GM06990 (cell line): ENCODE measurements around the gene HSH2D.

Experiments used
- DNase-seq: peaks from one replicate; pipeline ENCODE4 v3.0.0-alpha.2; 2011; ENCODE audit not compliant: insufficient read length; ENCODE audit errors: extremely low read depth
- H3K27me3 ChIP-seq: replicated peaks from 2 replicates; pipeline ENCODE4 v1.6.0; 2011; ENCODE audit warnings: low read length; ENCODE audit not compliant: control insufficient read depth, insufficient read depth
- H3K36me3 ChIP-seq: 2 replicates; pipeline ENCODE4 v1.5.1; 2011; ENCODE audit warnings: low read length; ENCODE audit not compliant: control insufficient read depth, insufficient read depth
- H3K4me3 ChIP-seq: replicated peaks from 2 replicates; pipeline ENCODE4 v1.5.1; 2011; ENCODE audit warnings: low read depth, mild to moderate bottlenecking, control low read depth, low read length
- CTCF ChIP-seq: IDR thresholded peaks from 2 replicates; pipeline ENCODE4 v1.5.1; 2011; ENCODE audit warnings: low read length, control low read depth, mild to moderate bottlenecking, inconsistent platforms; ENCODE audit not compliant: insufficient read depth, poor library complexity, severe bottlenecking

The HSH2D gene

GRCh38 chr19:16199275-16199932, 55.9 kb downstream of the HSH2D start:
- Histone ChIP-seq H3K4me3 (no peak overlapping the region), H3K36me3 (peaks cover 16% of the 10 kb centered on the region), H3K27me3 (no peaks in the 10 kb centered on the region)
- no peak for TF ChIP-seq CTCF
- DNase-seq, result no peak

GRCh38 chr19:16200038-16201010, 56.8 kb downstream of the HSH2D start:
- H3K27me3 ChIP-seq, result no peaks in the 10 kb centered on the region
- TF ChIP-seq CTCF, result no peak
- DNase-seq, result no peak
- H3K4me3 ChIP-seq, result no peak overlapping the region
- peaks cover 18% of the 10 kb centered on the region for H3K36me3 ChIP-seq

- Histone ChIP-seq H3K36me3 (peaks cover 24% of the 10 kb centered on the region), H3K27me3 (no peaks in the 10 kb centered on the region), H3K4me3 (no peak overlapping the region)
- TF ChIP-seq CTCF, result no peak
- DNase-seq, result no peak
Observed at GRCh38 chr19:16201011-16201391, 57.5 kb downstream of the HSH2D start.

- no peak for TF ChIP-seq CTCF
- no peak overlapping the region for H3K4me3 ChIP-seq
- H3K36me3 ChIP-seq, result peaks cover 34% of the 10 kb centered on the region
- no peaks in the 10 kb centered on the region for H3K27me3 ChIP-seq
- no peak for DNase-seq
Observed at GRCh38 chr19:16202320-16203255, 59.1 kb downstream of the HSH2D start.

GRCh38 chr19:16203256-16204004, 59.9 kb downstream of the HSH2D start:
- no peak for TF ChIP-seq CTCF
- peaks cover 38% of the 10 kb centered on the region for H3K36me3 ChIP-seq
- no peak overlapping the region for H3K4me3 ChIP-seq
- DNase-seq, result no peak
- no peaks in the 10 kb centered on the region for H3K27me3 ChIP-seq
